OCI-LY1 (cell line): ENCODE results near the gene CFAP44.

ENCODE experiments used
- CTCF ChIP-seq: fragments of 200-600 bp; sonication (generic), shearing (Covaris generic); IDR thresholded peaks from 2 replicates; pipeline ENCODE4 v1.5.1; 2017; ENCODE audit warnings: mild to moderate bottlenecking, antibody characterized with exemption, low read length, moderate library complexity, mixed read lengths
- EZH2 ChIP-seq: fragments of 200-600 bp; sonication (generic), shearing (Covaris generic); IDR thresholded peaks from 2 replicates; pipeline ENCODE4 v1.8.0; 2017; ENCODE audit warnings: borderline replicate concordance, mixed run types, mild to moderate bottlenecking, antibody characterized with exemption, low read length, moderate library complexity, mixed read lengths

- TF ChIP-seq CTCF (no peak), EZH2 (no peak)
These were observed 12.7 kb downstream of the CFAP44 start for GRCh38 chr3:113428581-113428980.
